GM19193 (cell line): ENCODE results near the gene UVRAG.

Source experiments
- POLR2A ChIP-seq: IDR thresholded peaks from 4 replicates; pipeline ENCODE4 v1.6.1; 2011; ENCODE audit not compliant: insufficient read depth, insufficient read length; ENCODE audit errors: extremely low read depth

UVRAG gene

GRCh38 chr11:75968021-75968625 lies 153.1 kb downstream of the UVRAG start:
- no peak for TF ChIP-seq POLR2A

- no peak for TF ChIP-seq POLR2A
Observed at GRCh38 chr11:75969626-75970308, 154.8 kb downstream of the UVRAG start.

DNA sequence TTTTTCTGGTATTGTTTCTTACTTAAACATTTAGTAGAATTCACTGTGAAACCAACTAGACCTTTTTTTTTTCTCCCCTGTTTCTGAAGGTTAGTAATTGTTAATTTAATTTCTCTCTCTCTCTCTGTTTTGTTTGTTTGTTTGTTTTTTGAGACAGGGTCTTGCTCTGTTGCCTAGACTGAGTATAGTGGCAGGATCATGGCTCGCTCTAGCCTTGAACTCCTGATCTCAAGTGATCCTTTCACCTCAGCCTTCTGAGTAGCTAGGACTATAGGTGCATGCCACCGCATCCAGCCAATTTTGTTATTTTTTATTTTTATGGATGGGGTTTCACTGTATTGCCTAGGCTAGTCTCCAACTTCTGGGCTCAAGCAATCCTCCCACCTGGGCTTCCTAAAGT lies 165.0 kb downstream of the UVRAG start:
- TF ChIP-seq POLR2A, result no peak

GRCh38 chr11:75981546-75981945 lies 166.5 kb downstream of the UVRAG start:
- no peak for TF ChIP-seq POLR2A

GRCh38 chr11:75982309-75982708 lies 167.3 kb downstream of the UVRAG start:
- TF ChIP-seq POLR2A, result no peak

DNA sequence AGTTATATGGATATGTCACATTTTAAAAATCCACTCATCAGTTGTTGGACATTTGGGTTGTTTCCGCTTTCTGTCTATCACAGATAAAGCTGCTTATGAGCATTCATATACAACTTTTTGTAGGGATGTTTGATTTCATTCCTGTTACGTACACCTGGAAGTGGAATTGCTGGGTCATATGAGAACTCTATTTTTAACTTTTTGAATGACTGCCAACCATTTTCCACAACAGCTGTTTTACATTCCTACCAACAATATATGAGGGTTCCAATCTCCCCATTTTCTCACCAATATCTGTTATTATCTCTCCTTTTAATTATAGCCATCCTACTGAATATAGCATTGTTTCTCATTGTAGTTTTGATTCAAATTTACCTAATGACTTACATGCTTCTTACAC lies 172.0 kb downstream of the UVRAG start:
- TF ChIP-seq POLR2A, result no peak

- TF ChIP-seq POLR2A, result no peak
Observed at GRCh38 chr11:75993126-75993525, 178.1 kb downstream of the UVRAG start.

DNA sequence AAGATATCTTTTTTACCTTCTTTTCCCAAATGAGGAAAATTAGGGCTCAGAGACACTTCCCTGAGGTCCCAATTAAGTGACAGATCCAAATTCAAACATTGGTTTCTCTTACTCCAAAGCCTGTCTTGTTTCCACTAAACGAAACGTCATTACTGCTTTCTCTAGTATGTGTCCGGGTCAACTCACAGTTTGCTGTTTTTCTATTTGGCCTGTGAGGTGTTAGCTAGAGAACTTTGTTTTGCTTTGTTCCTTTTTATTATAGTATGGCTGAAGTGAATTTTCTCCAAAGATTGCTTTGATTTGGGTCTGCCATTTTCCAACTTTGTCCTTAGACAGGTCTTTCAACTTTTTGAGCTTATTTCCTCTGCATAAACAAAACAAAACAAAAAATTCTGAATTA lies 179.6 kb downstream of the UVRAG start:
- TF ChIP-seq POLR2A, result no peak

GRCh38 chr11:75996523-75997442 lies 181.8 kb downstream of the UVRAG start:
- TF ChIP-seq POLR2A, result no peak

DNA sequence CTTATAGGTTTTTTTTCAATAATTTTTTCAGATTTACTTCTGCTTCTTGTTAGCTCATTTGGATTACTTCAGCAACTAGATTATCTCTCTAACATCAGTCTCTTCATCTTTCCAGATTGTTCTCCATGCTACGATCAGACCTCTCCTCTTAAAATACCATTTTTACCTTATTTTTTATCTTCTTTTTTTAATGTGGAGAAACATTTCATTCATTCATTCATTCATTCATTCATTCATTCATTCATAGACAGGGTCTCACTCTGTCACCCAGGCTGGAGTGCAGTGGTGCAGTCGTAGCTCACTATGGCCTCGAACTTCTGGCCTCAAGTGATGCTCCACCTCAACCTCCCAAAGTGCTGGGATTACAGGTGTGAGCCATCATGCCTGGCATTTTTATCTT lies 189.4 kb downstream of the UVRAG start:
- TF ChIP-seq POLR2A, result no peak

GRCh38 chr11:76005756-76006155 lies 190.7 kb downstream of the UVRAG start:
- TF ChIP-seq POLR2A, result no peak

DNA sequence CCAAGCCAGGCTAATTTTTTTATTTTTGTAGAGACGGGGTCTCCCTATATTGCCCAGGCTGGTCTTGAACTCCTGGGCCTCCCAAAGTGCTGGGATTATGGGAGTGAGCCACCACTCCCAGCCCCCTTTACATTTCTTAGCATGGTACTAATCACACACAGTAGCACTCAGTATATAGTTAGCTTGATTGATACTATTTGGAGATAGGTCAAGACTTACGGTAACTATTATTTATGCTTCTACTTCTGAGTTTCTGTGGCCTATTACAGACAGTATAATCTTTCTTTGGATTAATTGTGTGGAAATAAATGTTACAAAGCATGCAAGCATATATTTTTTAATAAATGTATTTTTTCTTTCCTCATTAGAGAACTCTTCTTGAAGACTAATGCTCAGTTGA lies 192.2 kb downstream of the UVRAG start:
- TF ChIP-seq POLR2A, result no peak

DNA sequence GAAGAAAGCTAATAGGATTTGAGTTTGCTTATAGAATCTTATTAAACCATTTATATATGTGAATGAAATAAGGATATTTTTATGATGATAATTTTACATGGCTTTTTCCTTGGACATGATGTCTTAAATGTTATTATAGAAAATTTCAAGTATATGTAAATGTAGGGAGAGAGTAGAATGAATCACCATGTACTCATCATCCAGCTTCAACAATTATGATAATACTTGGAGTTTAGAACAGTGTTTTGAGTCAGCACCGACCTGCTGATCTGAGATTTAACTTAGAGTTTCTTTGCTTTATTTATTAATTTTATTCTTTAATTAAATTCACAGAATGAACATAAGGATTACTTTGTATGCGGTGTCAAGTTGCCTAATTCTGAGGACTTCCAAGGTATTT lies 193.5 kb downstream of the UVRAG start:
- no peak for TF ChIP-seq POLR2A

DNA sequence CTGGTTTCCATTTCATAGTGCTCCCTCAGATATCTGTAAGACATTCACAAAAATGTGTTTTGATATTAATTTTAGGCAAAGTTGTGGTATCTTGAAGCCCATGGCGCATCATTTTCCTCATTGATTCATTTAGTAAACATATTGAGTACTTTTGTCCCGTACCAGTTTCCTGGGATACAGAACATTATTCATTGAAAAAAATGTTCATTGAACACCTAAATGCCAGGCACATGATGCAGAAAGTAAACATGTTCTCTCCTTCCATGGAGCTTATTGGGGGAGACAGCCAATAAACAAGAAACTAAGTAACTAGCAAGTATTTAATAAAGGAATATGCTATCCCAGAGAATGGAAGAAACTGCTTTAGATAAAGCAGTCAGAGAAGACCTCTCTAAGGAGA lies 195.0 kb downstream of the UVRAG start:
- TF ChIP-seq POLR2A, result no peak

- no peak for TF ChIP-seq POLR2A
Observed at GRCh38 chr11:76013526-76013925, 198.5 kb downstream of the UVRAG start.

DNA sequence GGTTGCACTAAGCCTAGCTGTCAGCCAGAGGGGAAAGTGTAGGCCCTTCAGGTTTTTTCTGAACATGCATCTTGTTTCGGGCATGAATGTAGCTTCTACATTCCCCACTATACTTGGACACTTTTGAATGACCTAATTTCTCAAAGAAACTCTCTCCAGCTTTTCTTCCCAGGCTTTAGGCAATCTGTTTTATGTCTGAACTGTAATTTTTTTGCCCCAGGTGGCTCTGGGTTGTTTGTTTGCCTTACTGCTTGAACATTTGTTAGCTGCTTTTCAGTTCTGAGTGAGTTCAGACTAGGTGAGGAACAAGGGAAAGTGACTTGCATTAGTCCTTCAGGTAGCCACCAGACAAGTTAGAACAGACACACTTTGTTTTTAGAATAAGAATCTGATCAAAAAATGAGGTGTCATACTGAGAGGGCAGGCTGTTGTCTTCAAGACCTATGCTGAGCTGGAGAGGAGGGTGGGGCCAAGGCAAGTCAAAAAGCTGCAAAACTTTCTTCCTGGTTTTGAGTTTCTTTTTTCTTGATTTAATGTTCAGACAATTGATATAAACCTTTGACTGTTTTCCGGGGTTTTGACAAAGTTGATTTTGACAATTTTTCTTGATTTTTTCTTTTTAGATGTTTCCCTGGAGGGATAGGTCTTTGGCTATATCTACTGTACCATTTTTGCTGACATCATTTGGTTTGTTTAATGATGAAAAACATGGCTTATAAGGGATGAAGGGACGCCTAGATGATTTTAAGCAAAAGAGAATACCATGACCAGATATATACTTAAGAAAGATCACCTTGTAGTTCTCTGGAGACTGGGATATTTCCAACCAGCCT lies 208.4 kb downstream of the UVRAG start:
- TF ChIP-seq POLR2A, result no peak

DNA sequence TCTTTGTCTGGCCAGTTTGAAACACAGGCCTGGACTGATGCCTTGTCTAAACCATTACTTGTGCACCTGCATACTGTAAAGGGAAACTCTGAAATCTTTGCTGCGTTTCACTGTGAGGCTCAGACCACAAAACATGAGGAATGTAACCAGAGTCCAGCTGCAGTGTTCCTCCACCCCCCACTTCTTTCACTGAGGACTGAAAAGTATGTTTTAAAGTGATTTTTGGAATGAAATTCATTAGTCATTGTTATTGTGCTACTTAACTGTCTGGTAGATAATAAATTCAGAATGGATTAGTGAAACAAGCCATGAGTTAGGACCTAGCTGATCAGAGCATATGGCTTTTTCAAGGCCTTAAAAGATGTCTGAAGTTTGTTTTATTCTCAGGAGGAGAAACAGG lies 210.1 kb downstream of the UVRAG start:
- TF ChIP-seq POLR2A, result no peak
